Neural cell (in vitro differentiated cells): ENCODE results near the gene WDR26. TPM values are rescaled to one million over a fixed set of nuclear protein-coding genes. Genes with fewer than 3 reads are reported as not detected.
"Not testable (repeated sequence)": the region's sequence is repeated elsewhere in the genome, so short reads cannot be mapped to it uniquely, and the experiment has no call there.

Experiments used
- H2AFZ ChIP-seq: fragments of 200-600, 300-800 bp; sonication (generic), shearing (Covaris generic); 2 replicates; pipeline ENCODE4 v1.6.0; 2014; ENCODE audit warnings: low read depth, mild to moderate bottlenecking, antibody characterized with exemption, low read length, moderate library complexity
- H3F3A ChIP-seq: fragments of 200-600 bp; shearing (Covaris generic); 2 replicates; pipeline ENCODE4 v1.6.1; 2016; ENCODE audit warnings: mild to moderate bottlenecking, moderate library complexity, mixed read lengths, antibody characterized with exemption, low read length; ENCODE audit not compliant: insufficient read depth, poor library complexity, severe bottlenecking
- H3K27ac ChIP-seq: fragments of 200-600, 300-800 bp; sonication (generic), shearing (Covaris generic); 2 replicates; pipeline ENCODE4 v1.5.1; 2014; ENCODE audit warnings: mild to moderate bottlenecking, low read length, moderate library complexity
- H3K27me3 ChIP-seq: fragments of 300-800, 200-600 bp; sonication (generic), shearing (Covaris generic); 2 replicates; pipeline ENCODE4 v1.6.0; 2014; ENCODE audit warnings: mild to moderate bottlenecking, low read depth, low read length, moderate library complexity; ENCODE audit not compliant: insufficient read depth
- H3K36me3 ChIP-seq: fragments of 300-800, 200-600 bp; sonication (generic), shearing (Covaris generic); 2 replicates; pipeline ENCODE4 v1.5.1; 2014; ENCODE audit warnings: mild to moderate bottlenecking, antibody characterized with exemption, low read length, moderate library complexity; ENCODE audit not compliant: insufficient read depth
- H3K4me2 ChIP-seq: fragments of 300-800, 200-600 bp; sonication (generic), shearing (Covaris generic); 2 replicates; pipeline ENCODE4 v1.6.0; 2014; ENCODE audit warnings: mild to moderate bottlenecking, low read length
- H3K4me3 ChIP-seq: fragments of 300-800, 200-600 bp; sonication (generic), shearing (Covaris generic); 2 replicates; pipeline ENCODE4 v1.5.1; 2014; ENCODE audit warnings: mild to moderate bottlenecking, low read length, moderate library complexity
- H3K79me2 ChIP-seq: fragments of 200-600 bp; shearing (Covaris generic); replicated peaks from 2 replicates; pipeline ENCODE4 v1.6.0; 2014; ENCODE audit warnings: mild to moderate bottlenecking, low read length, moderate library complexity; ENCODE audit not compliant: insufficient read depth
- H3K9ac ChIP-seq: fragments of 300-800, 200-600 bp; sonication (generic), shearing (Covaris generic); 2 replicates; pipeline ENCODE4 v1.6.1; 2016; ENCODE audit warnings: mild to moderate bottlenecking, low read length, mixed read lengths
- H3K9me2 ChIP-seq: fragments of 200-600 bp; shearing (Covaris generic); 2 replicates; pipeline ENCODE4 v1.6.1; 2016; ENCODE audit warnings: mild to moderate bottlenecking, low read length, mixed read lengths; ENCODE audit not compliant: insufficient read depth
- H3K9me3 ChIP-seq: fragments of 200-600, 300-800 bp; sonication (generic), shearing (Covaris generic); 2 replicates; pipeline ENCODE4 v1.6.1; 2016; ENCODE audit warnings: mild to moderate bottlenecking, mixed run types, low read length, moderate library complexity, mixed read lengths
- H4K20me1 ChIP-seq: fragments of 200-600 bp; shearing (Covaris generic); 2 replicates; pipeline ENCODE4 v1.6.1; 2016; ENCODE audit warnings: mild to moderate bottlenecking, mixed run types; ENCODE audit not compliant: insufficient read depth
- CTCF ChIP-seq: fragments of 450-650 bp; IDR thresholded peaks from 2 replicates; pipeline ENCODE4 v1.5.1; 2014; ENCODE audit warnings: antibody characterized with exemption, mild to moderate bottlenecking, moderate library complexity; ENCODE audit not compliant: poor library complexity, severe bottlenecking
- EP300 ChIP-seq: fragments of 450-650 bp; conservative IDR thresholded peaks from 2 replicates; pipeline ENCODE4 v1.6.1; 2014; ENCODE audit warnings: antibody characterized with exemption, mild to moderate bottlenecking, moderate library complexity; ENCODE audit not compliant: poor library complexity, severe bottlenecking
- MXI1 ChIP-seq: fragments of 450-650 bp; conservative IDR thresholded peaks from 2 replicates; pipeline ENCODE4 v1.6.1; 2014; ENCODE audit warnings: antibody characterized with exemption, mild to moderate bottlenecking; ENCODE audit not compliant: poor library complexity, severe bottlenecking
- RAD21 ChIP-seq: fragments of 450-650 bp; conservative IDR thresholded peaks from 2 replicates; pipeline ENCODE4 v1.6.1; 2014; ENCODE audit warnings: antibody characterized with exemption, mild to moderate bottlenecking, moderate library complexity
- SMC3 ChIP-seq: fragments of 450-650 bp; conservative IDR thresholded peaks from 2 replicates; pipeline ENCODE4 v1.6.1; 2014; ENCODE audit warnings: antibody characterized with exemption, mild to moderate bottlenecking, moderate library complexity; ENCODE audit not compliant: poor library complexity
- TAF1 ChIP-seq: IDR thresholded peaks from 2 replicates; pipeline ENCODE4 v1.6.1; 2012; ENCODE audit warnings: low read depth
- polyA plus RNA-seq: library from polyadenylated mRNA; depleted of rRNA; stranded (reverse); fragments of >200 nt; gene quantifications from 2 replicates; pipeline ENCODE4 v1.2.3, GENCODE V29; 2014
- TF ChIP-seq, protein P1 (sequence below): IDR thresholded peaks from 2 replicates; pipeline ENCODE4 v1.6.1; 2012; ENCODE audit warnings: borderline replicate concordance

Gene WDR26
- polyA plus RNA-seq, 1 donor from 2014 or later, result 89.6 TPM

- not testable (repeated sequence) for H3F3A ChIP-seq, H3K27ac ChIP-seq, H3K4me3 ChIP-seq, H3K27me3 ChIP-seq, H3K9me3 ChIP-seq, H3K9me2 ChIP-seq, H3K9ac ChIP-seq, H2AFZ ChIP-seq, H3K4me2 ChIP-seq
- Histone ChIP-seq H3K79me2 (peaks cover 54% of the 10 kb centered on the region), H3K36me3 (peaks cover 33% of the 10 kb centered on the region), H4K20me1 (peaks cover 23% of the 10 kb centered on the region)
Measured at GRCh38 chr1:224426869-224427268, 7.7 kb downstream of the WDR26 start.

- Histone ChIP-seq H3K9ac (no peak overlapping the region), H3K9me3 (no peaks in the 10 kb centered on the region), H3K4me3 (no peak overlapping the region), H3K27me3 (no peaks in the 10 kb centered on the region), H3K9me2 (no peaks in the 10 kb centered on the region), H4K20me1 (peaks cover 11% of the 10 kb centered on the region), H3K79me2 (peaks cover 40% of the 10 kb centered on the region), H3K4me2 (no peak overlapping the region), H3F3A (no peaks in the 10 kb centered on the region), H3K36me3 (peaks cover 27% of the 10 kb centered on the region), H2AFZ (no peak overlapping the region), H3K27ac (no peak overlapping the region)
- TF ChIP-seq CTCF, result no peak
- TF ChIP-seq, protein P1, sequence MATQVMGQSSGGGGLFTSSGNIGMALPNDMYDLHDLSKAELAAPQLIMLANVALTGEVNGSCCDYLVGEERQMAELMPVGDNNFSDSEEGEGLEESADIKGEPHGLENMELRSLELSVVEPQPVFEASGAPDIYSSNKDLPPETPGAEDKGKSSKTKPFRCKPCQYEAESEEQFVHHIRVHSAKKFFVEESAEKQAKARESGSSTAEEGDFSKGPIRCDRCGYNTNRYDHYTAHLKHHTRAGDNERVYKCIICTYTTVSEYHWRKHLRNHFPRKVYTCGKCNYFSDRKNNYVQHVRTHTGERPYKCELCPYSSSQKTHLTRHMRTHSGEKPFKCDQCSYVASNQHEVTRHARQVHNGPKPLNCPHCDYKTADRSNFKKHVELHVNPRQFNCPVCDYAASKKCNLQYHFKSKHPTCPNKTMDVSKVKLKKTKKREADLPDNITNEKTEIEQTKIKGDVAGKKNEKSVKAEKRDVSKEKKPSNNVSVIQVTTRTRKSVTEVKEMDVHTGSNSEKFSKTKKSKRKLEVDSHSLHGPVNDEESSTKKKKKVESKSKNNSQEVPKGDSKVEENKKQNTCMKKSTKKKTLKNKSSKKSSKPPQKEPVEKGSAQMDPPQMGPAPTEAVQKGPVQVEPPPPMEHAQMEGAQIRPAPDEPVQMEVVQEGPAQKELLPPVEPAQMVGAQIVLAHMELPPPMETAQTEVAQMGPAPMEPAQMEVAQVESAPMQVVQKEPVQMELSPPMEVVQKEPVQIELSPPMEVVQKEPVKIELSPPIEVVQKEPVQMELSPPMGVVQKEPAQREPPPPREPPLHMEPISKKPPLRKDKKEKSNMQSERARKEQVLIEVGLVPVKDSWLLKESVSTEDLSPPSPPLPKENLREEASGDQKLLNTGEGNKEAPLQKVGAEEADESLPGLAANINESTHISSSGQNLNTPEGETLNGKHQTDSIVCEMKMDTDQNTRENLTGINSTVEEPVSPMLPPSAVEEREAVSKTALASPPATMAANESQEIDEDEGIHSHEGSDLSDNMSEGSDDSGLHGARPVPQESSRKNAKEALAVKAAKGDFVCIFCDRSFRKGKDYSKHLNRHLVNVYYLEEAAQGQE, result no peak
Measured at GRCh38 chr1:224425279-224425884, 9.2 kb downstream of the WDR26 start.

DNA sequence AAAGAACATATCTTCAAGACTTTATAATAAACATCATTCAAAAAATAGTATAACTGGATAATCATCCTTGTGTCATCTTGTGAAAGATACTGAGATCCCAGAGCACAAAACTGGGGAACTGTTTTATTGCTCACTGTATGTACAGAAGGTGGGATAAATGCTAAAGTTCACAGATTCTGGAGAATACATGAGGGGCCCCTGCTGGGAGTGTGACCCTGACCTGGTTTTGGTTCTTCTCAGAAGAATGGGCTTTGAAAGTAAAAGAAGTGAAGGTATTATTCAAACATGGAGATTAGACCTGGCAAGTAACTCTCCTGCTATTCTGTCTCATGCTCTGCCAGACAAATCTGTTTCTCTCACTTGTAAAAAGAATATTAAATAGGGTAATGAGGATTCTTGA lies 14.5 kb downstream of the WDR26 start:
- H3K36me3 ChIP-seq, result peaks cover 30% of the 10 kb centered on the region
- H3K4me2 ChIP-seq, result no peak overlapping the region
- no peaks in the 10 kb centered on the region for H3K27me3 ChIP-seq
- H2AFZ ChIP-seq, result no peak overlapping the region
- no peak overlapping the region for H3K4me3 ChIP-seq
- peaks cover 6% of the 10 kb centered on the region for H3K79me2 ChIP-seq
- TF ChIP-seq SMC3 (no peak), MXI1 (no peak), EP300 (no peak), TAF1 (no peak), RAD21 (no peak)
- TF ChIP-seq, protein P1, result no peak
- H4K20me1 ChIP-seq, result peaks cover 5% of the 10 kb centered on the region
- no peak overlapping the region for H3K9ac ChIP-seq
- H3F3A ChIP-seq, result no peaks in the 10 kb centered on the region
- no peaks in the 10 kb centered on the region for H3K9me2 ChIP-seq
- H3K27ac ChIP-seq, result no peak overlapping the region
- no peaks in the 10 kb centered on the region for H3K9me3 ChIP-seq
